Heart right ventricle (tissue), 16 donors: ENCODE data around the gene NRXN3. TPM values are rescaled to one million over a fixed set of nuclear protein-coding genes. Genes with fewer than 3 reads are reported as not detected.

Source experiments
- ATAC-seq, 8 donors: fragments of 200-7000 bp; cut with Tn5 transposase; one replicate each; pipeline ENCODE4 v1.9.1; 2020; ENCODE audit warnings: mild to moderate bottlenecking in 8 of 8, moderate library complexity in 8 of 8, moderate number of reproducible peaks in 1 of 8
- DNase-seq, 2 donors: peaks; one replicate each; pipeline ENCODE4 v3.0.0-alpha.2; 2020
- H3K27ac ChIP-seq, 10 donors: fragments of 200-600 bp; sonication (generic) in 2 of 10; one replicate each; pipeline versions ENCODE4 v1.5.0 to v1.8.0; 2020 to 2022; ENCODE audit warnings: mild to moderate bottlenecking in 3 of 10
- H3K27me3 ChIP-seq, 7 donors: fragments of 200-600 bp; one replicate each; pipeline ENCODE4 v1.8.0; 2021 to 2022; ENCODE audit warnings: mild to moderate bottlenecking in 2 of 7
- H3K36me3 ChIP-seq, 9 donors: fragments of 200-600 bp; sonication (generic) in 1 of 9; one replicate each; pipeline versions ENCODE4 v1.5.0 to v1.8.0; 2020 to 2022; ENCODE audit warnings: mild to moderate bottlenecking in 2 of 9
- H3K4me1 ChIP-seq, 9 donors: fragments of 200-600 bp; sonication (generic) in 1 of 9; one replicate each; pipeline versions ENCODE4 v1.5.0 to v1.8.0; 2020 to 2022; ENCODE audit warnings: mild to moderate bottlenecking in 4 of 9
- H3K4me3 ChIP-seq, 10 donors: fragments of 200-600 bp; sonication (generic) in 2 of 10; one replicate each; pipeline versions ENCODE4 v1.5.0 to v1.8.0; 2020 to 2022; ENCODE audit warnings: mild to moderate bottlenecking in 7 of 10, moderate library complexity in 2 of 10
- H3K9me3 ChIP-seq, 11 donors: fragments of 200-600 bp in 10 of 11; sonication (generic) in 2 of 11; one replicate each; pipeline versions ENCODE4 v1.5.0 to v1.8.0; 2013 to 2022; ENCODE audit warnings: mild to moderate bottlenecking in 2 of 11, control low read depth in 1 of 11, moderate library complexity in 1 of 11
- WGBS, 2 donors: extraction: QIAGEN DNeasy Blood & Tissue Kit; methylation state at CpG; one replicate each; pipeline ENCODE4 v1.1.7; 2013; ENCODE audit warnings: inconsistent platforms in 1 of 2; 5-methylcytosine and 5-hydroxymethylcytosine counted together
- intact Hi-C, 10 donors: fragments of 100-400 bp; cut with DNase I; formaldehyde crosslinking; loops; one replicate each; pipeline versions ENCODE4 v1.11.1 to v1.14.2; 2022
- polyA plus RNA-seq, 2 donors: library from polyadenylated mRNA; stranded (reverse); fragments of 200-250 nt; gene quantifications; one replicate each; pipeline ENCODE4 v1.2.3, GENCODE V29; 2013
- total RNA-seq, 10 donors: library from RNA; stranded (reverse); fragmentation: NEBNext Ultra II Directional in 3 of 10; extraction: Animal tissue kit (Norgen Biotek cat#: 25700) in 3 of 10; gene quantifications; one replicate each; pipeline versions ENCODE4 v1.2.1 to v1.2.4, GENCODE V29; 2021 to 2023
- TF ChIP-seq, protein P1 (sequence below), 9 donors: fragments of 200-600 bp; sonication (generic) in 2 of 9; IDR thresholded peaks; one replicate each; pipeline versions ENCODE4 v1.5.0 to v1.8.0; 2021 to 2022; ENCODE audit warnings: antibody characterized with exemption in 9 of 9, mild to moderate bottlenecking in 5 of 9, moderate library complexity in 1 of 9
- donor health status: Arrhythmogenic right ventricular cardiomyopathy.
- donor health status: ischemic (EF 13 %, LVEDD 7.1; RV severe dilation, severe dysfunction).
- donor health status: healthy with polysubstance abuse.
- donor health status: DM: no; HTN: yes; CAD: no.
- donor health status: DM: no; HTN: no; CAD: no.
- donor health status: ischemic (EF 25% LVEDD 6.9; RV normal size, moderate dysfunction).
- donor health status: ischemic (EF 25% LVEDD 5.7; RV mildly dilated, moderate dysfunction).
- donor health status: healthy.
- donor health status: DM: yes; HTN: yes; CAD: no.
- donor health status: Ischemic cardiomyopathy.
- donor health status: ischemic (EF 35%, LVEDD 5.7; RV mildly dilated, moderate dysfunction).
- donor health status: nonischemic (EF 11% LVEDD 7.7; RV severe dilation, severe dysfunction).
- donor health status: DM: yes; HTN: yes; CAD: no.
- donor health status: PGD.
- donor health status: ischemic (EF 29% LVEDD 5.4; RV normal size, mild dysfunction).
- donor health status: nonischemic (EF 23%, LVEDD 6.1; RV moderate dilation, normal function).

Gene NRXN3
- total and polyA plus RNA-seq, 12 donors, result 0.23 to 1.8 (median 0.87) TPM

DNA sequence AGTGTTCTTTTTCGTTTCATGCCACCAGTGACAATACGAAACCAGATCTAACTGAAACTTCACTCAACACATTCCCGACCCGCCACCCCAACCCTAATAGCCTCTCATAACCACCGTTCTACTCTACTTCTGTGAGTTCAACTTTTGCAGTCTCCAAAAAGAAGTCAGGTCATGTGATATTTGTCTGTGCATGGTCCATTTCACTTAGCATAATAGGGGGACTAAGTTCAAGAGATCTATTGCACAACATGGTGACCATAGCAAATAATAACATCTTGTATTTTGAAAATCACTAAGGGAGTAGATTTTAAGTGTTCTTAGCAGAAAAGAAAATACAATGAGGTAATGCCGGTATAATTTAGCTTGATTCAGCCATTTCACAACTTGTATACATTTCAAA, 1664.7 kb downstream of the NRXN3 start:
- Histone ChIP-seq H3K4me1 (peaks cover 0 to 6% (median 0%) of the 10 kb centered on the region in 9 donors), H3K27ac (no peak overlapping the region), H3K9me3 (no peaks in the 10 kb centered on the region), H3K36me3 (no peaks in the 10 kb centered on the region), H3K27me3 (no peaks in the 10 kb centered on the region), H3K4me3 (no peak overlapping the region)
- WGBS, 2 donors, result 77 to 89% methylated on average over 6 of the region's 6 CpGs
- DNase-seq, result no peak
- ATAC-seq, result no peak
- intact Hi-C loops, result no loop called here
- TF ChIP-seq, protein P1, sequence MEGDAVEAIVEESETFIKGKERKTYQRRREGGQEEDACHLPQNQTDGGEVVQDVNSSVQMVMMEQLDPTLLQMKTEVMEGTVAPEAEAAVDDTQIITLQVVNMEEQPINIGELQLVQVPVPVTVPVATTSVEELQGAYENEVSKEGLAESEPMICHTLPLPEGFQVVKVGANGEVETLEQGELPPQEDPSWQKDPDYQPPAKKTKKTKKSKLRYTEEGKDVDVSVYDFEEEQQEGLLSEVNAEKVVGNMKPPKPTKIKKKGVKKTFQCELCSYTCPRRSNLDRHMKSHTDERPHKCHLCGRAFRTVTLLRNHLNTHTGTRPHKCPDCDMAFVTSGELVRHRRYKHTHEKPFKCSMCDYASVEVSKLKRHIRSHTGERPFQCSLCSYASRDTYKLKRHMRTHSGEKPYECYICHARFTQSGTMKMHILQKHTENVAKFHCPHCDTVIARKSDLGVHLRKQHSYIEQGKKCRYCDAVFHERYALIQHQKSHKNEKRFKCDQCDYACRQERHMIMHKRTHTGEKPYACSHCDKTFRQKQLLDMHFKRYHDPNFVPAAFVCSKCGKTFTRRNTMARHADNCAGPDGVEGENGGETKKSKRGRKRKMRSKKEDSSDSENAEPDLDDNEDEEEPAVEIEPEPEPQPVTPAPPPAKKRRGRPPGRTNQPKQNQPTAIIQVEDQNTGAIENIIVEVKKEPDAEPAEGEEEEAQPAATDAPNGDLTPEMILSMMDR (IDR thresholded peaks at IDR 0.05), result no peak

DNA sequence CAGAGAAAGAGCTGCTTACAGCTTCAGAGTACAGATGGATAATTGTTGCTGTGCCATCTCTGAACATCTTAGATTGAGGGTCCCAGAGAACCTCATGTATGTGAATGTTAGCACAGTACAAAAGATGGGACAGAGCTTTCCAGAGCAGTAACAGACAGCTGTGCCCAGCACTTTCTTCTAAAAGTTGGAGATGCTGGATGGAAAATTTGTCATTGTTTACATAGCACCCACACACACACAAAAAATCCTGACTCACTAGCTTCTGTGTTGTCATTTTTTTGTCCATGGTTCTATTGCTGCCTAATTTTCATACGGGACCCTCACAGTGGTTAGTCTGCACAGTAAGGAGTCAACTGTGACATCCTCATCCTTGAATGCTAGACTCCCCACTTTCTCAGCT, 1666.4 kb downstream of the NRXN3 start:
- H3K27me3 ChIP-seq, result no peaks in the 10 kb centered on the region
- H3K4me1 ChIP-seq, result peaks cover 0 to 10% (median 0%) of the 10 kb centered on the region in 9 donors
- intact Hi-C loops, result no loop called here
- DNase-seq, result no peak
- TF ChIP-seq, protein P1 (IDR thresholded peaks at IDR 0.05), result no peak
- H3K36me3 ChIP-seq, result no peaks in the 10 kb centered on the region
- peak in 3 of 8 donors; percentile 35 to 50 (median 35) for ATAC-seq
- no peak overlapping the region for H3K4me3 ChIP-seq
- no peak overlapping the region for H3K27ac ChIP-seq
- 60 to 76% methylated on average over 1 of the region's 1 CpG for WGBS, 2 donors
- no peaks in the 10 kb centered on the region for H3K9me3 ChIP-seq

DNA sequence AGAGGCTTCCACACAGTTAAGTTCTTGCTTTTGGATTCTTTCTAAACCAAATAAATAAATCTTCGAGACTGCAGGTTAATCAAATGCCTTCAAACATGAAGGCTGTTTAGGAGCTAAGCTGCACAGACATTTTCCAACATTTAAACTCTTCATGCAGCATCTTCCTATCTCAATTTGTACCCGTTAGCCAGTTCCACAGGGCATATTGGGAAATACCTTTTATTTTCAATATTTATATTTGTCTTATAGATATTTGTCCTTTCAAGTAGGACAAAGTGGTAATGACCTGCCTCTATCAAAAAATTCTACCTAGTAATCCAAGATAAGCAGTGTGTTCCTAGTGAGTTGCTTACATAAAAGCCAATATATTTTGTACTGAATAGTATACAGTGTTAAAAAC, 1667.5 kb downstream of the NRXN3 start:
- no peak overlapping the region for H3K27ac ChIP-seq
- intact Hi-C loops, result no loop called here
- no peak for ATAC-seq
- H3K4me3 ChIP-seq, result no peak overlapping the region
- H3K4me1 ChIP-seq, result peaks cover 0 to 10% (median 0%) of the 10 kb centered on the region in 9 donors
- 85 to 88% methylated on average over 2 of the region's 2 CpGs for WGBS, 2 donors
- DNase-seq, result no peak
- no peaks in the 10 kb centered on the region for H3K27me3 ChIP-seq
- TF ChIP-seq, protein P1 (IDR thresholded peaks at IDR 0.05), result no peak
- H3K9me3 ChIP-seq, result no peaks in the 10 kb centered on the region
- H3K36me3 ChIP-seq, result no peaks in the 10 kb centered on the region

DNA sequence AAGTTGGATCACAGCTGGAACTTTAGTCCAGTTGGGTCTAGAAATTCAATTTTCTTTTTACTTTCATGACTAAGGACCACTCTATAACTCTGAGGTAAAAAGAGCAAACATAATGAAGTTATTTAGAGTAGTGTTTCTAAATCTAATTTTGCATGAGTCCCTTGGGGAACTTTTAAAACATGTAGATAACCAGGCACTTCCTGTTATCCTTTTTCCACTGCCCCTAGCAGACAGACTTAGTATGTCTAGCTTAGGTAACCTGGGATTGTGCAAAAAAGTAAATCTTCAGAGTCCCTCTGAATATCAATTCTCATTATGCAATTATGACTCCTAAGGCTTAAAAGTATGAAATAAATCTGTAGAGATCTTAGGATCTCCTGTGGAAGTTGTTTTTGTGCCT, 1669.9 kb downstream of the NRXN3 start:
- Histone ChIP-seq H3K27me3 (no peaks in the 10 kb centered on the region), H3K36me3 (no peaks in the 10 kb centered on the region), H3K9me3 (peaks cover 0 to 4% (median 0%) of the 10 kb centered on the region in 11 donors), H3K27ac (peak overlapping the region in 1 of 10 donors; percentile 12), H3K4me3 (no peak overlapping the region), H3K4me1 (peaks cover 0 to 10% (median 0%) of the 10 kb centered on the region in 9 donors)
- intact Hi-C loops, result no loop called here
- ATAC-seq (peak in 1 of 8 donors; percentile 21), DNase-seq (no peak)
- TF ChIP-seq, protein P1 (IDR thresholded peaks at IDR 0.05), result no peak
